Natural killer cell (primary cell): Measurements from ENCODE around the gene RUNX1. TPM values are rescaled to one million over a fixed set of nuclear protein-coding genes. Genes with fewer than 3 reads are reported as not detected.

Experiments used
- ATAC-seq, 3 donors: fragments of 150-1000 bp in 2 of 3; fragments of 200-7000 bp in 1 of 3; cut with Tn5 transposase; 1 replicate in 1 of 3; 2 replicates in 2 of 3; pipeline ENCODE4 v1.10.0; 2021; ENCODE audit warnings: mild to moderate bottlenecking in 2 of 3, moderate library complexity in 2 of 3
- DNase-seq, 2 donors: peaks; one replicate each; pipeline versions ENCODE4 v3.0.0 to v3.0.0-alpha.2; 2013 to 2021; ENCODE audit warnings: mixed read lengths in 1 of 2
- H3K27ac ChIP-seq: one replicate; pipeline ENCODE4 v1.5.1; 2013; ENCODE audit warnings: mild to moderate bottlenecking, low read length
- H3K27me3 ChIP-seq: one replicate; pipeline ENCODE4 v1.6.1; 2013; ENCODE audit warnings: low read length; ENCODE audit not compliant: control insufficient read depth, insufficient read depth
- H3K36me3 ChIP-seq: one replicate; pipeline ENCODE4 v1.6.1; 2013; ENCODE audit warnings: low read length; ENCODE audit not compliant: control insufficient read depth, insufficient read depth
- H3K4me1 ChIP-seq: one replicate; pipeline ENCODE4 v1.6.1; 2013; ENCODE audit warnings: low read length; ENCODE audit not compliant: control insufficient read depth, insufficient read depth
- H3K4me3 ChIP-seq: one replicate; pipeline ENCODE4 v1.5.1; 2013; ENCODE audit warnings: low read length
- H3K9me3 ChIP-seq: one replicate; pipeline ENCODE4 v1.6.1; 2013; ENCODE audit warnings: low read length; ENCODE audit not compliant: control insufficient read depth, insufficient read depth
- H3K27ac Mint-ChIP-seq, 2 donors: one replicate each; pipeline ENCODE4 v1.8.0; 2022; ENCODE audit warnings: mild to moderate bottlenecking in 2 of 2, mixed read lengths in 2 of 2, moderate library complexity in 1 of 2
- H3K27me3 Mint-ChIP-seq, 2 donors: one replicate each; pipeline ENCODE4 v1.8.0; 2022; ENCODE audit warnings: low read depth in 2 of 2, mixed read lengths in 2 of 2
- H3K36me3 Mint-ChIP-seq: one replicate; pipeline ENCODE4 v1.8.0; 2022; ENCODE audit warnings: mixed read lengths
- H3K4me1 Mint-ChIP-seq, 2 donors: one replicate each; pipeline ENCODE4 v1.8.0; 2022; ENCODE audit warnings: mixed read lengths in 2 of 2
- H3K4me3 Mint-ChIP-seq: one replicate; pipeline ENCODE4 v1.8.0; 2022; ENCODE audit warnings: mild to moderate bottlenecking, moderate library complexity, mixed read lengths
- H3K9me3 Mint-ChIP-seq, 2 donors: one replicate each; pipeline ENCODE4 v1.8.0; 2022; ENCODE audit warnings: mixed read lengths in 2 of 2
- WGBS: methylation state at CpG from one replicate; pipeline ENCODE4 v1.1.7; 2013; ENCODE audit warnings: missing lambda C conversion rate; ENCODE audit not compliant: insufficient coverage; 5-methylcytosine and 5-hydroxymethylcytosine counted together
- intact Hi-C: fragments of 100-400 bp; cut with micrococcal nuclease; formaldehyde crosslinking; loops from one replicate; pipeline ENCODE4 v1.14.2; 2022
- total RNA-seq, 4 donors: library from RNA; stranded (reverse); fragments of 120-200 nt in 1 of 4; gene quantifications; one replicate each; pipeline versions ENCODE4 v1.2.3 to v1.2.4, GENCODE V29; 2013 to 2022
- TF ChIP-seq, protein P1 (sequence below): fragments of 200-600 bp; IDR thresholded peaks from one replicate; pipeline ENCODE4 v1.8.0; 2022; ENCODE audit warnings: antibody characterized with exemption

RUNX1 gene
- total RNA-seq, 3 donors from 2014 or later (not counting 1 experiment from before 2014, with no cell fraction given), result 62.1 to 171 (median 98.2) TPM

DNA sequence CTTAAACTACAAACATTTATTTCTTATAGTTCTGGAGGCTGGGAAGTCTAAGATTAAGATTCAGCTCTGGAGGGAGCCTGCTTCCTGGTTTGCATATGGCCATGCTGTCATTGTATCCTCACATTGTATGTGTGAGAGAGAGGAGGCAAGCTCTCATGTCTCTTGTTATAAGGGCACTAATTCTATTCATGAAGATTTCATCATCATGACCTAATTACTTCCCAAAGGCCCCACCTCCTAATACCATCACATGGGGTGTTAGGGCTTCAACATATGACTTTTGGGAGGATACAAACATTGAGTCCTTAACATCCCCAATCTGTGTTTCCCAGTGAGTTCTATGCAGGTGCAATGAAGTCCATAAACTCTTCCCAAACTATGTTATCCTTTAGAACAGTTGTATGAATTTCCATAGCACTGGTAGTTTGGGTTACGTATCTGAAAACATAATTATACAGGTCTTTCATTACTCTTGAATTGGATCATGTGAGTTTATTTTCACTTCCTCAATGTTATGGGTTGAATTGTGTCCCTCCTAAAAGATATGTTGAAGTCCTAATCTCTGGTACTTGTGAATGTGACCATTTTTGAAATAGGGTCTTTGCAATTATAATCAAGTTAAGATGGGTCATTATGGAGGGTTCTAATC lies 124.2 kb downstream of the RUNX1 start:
- peak in 1 of 3 donors; percentile 46 for ATAC-seq
- DNase-seq, result no peak
- no peaks in the 10 kb centered on the region for H3K9me3 ChIP-seq
- Mint-ChIP-seq H3K9me3 (no peaks in the 10 kb centered on the region), H3K36me3 (no peaks in the 10 kb centered on the region), H3K27ac (peak overlapping the region in 1 of 2 donors; percentile 56), H3K4me3 (no peak overlapping the region), H3K4me1 (peaks cover 64 to 70% of the 10 kb centered on the region in 2 donors), H3K27me3 (no peaks in the 10 kb centered on the region)
- H3K36me3 ChIP-seq, result no peaks in the 10 kb centered on the region
- H3K4me3 ChIP-seq, result no peak overlapping the region
- intact Hi-C loops, result no loop called here
- no peaks in the 10 kb centered on the region for H3K27me3 ChIP-seq
- WGBS, result no CpG with 5 or more reads among the region's 1 CpG
- H3K27ac ChIP-seq, result peak overlapping the region; percentile 28
- no peaks in the 10 kb centered on the region for H3K4me1 ChIP-seq
- TF ChIP-seq, protein P1, sequence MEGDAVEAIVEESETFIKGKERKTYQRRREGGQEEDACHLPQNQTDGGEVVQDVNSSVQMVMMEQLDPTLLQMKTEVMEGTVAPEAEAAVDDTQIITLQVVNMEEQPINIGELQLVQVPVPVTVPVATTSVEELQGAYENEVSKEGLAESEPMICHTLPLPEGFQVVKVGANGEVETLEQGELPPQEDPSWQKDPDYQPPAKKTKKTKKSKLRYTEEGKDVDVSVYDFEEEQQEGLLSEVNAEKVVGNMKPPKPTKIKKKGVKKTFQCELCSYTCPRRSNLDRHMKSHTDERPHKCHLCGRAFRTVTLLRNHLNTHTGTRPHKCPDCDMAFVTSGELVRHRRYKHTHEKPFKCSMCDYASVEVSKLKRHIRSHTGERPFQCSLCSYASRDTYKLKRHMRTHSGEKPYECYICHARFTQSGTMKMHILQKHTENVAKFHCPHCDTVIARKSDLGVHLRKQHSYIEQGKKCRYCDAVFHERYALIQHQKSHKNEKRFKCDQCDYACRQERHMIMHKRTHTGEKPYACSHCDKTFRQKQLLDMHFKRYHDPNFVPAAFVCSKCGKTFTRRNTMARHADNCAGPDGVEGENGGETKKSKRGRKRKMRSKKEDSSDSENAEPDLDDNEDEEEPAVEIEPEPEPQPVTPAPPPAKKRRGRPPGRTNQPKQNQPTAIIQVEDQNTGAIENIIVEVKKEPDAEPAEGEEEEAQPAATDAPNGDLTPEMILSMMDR, result no peak

GRCh38 chr21:34924194-34924593 lies 124.9 kb downstream of the RUNX1 start:
- H3K27ac ChIP-seq, result no peak overlapping the region
- intact Hi-C loops, result no loop called here
- no peaks in the 10 kb centered on the region for H3K9me3 ChIP-seq
- H3K36me3 ChIP-seq, result no peaks in the 10 kb centered on the region
- TF ChIP-seq, protein P1, result no peak
- DNase-seq (no peak), ATAC-seq (no peak)
- no peak overlapping the region for H3K4me3 ChIP-seq
- Mint-ChIP-seq H3K9me3 (no peaks in the 10 kb centered on the region), H3K27ac (peak overlapping the region in 1 of 2 donors; percentile 56), H3K4me3 (no peak overlapping the region), H3K36me3 (no peaks in the 10 kb centered on the region), H3K27me3 (no peaks in the 10 kb centered on the region), H3K4me1 (peaks cover 71 to 76% of the 10 kb centered on the region in 2 donors)
- H3K4me1 ChIP-seq, result no peaks in the 10 kb centered on the region
- 97% methylated on average over 3 of the region's 3 CpGs for WGBS
- H3K27me3 ChIP-seq, result no peaks in the 10 kb centered on the region

GRCh38 chr21:34923626-34924025 lies 125.5 kb downstream of the RUNX1 start:
- TF ChIP-seq, protein P1, result no peak
- H3K36me3 ChIP-seq, result no peaks in the 10 kb centered on the region
- H3K27ac Mint-ChIP-seq, result peak overlapping the region in 1 of 2 donors; percentile 56
- H3K9me3 ChIP-seq, result no peaks in the 10 kb centered on the region
- intact Hi-C loops, result no loop called here
- no peak overlapping the region for H3K4me3 ChIP-seq
- ATAC-seq (peak in 1 of 3 donors; percentile 4), DNase-seq (no peak)
- no peaks in the 10 kb centered on the region for H3K4me1 ChIP-seq
- no peak overlapping the region for H3K27ac ChIP-seq
- no peak overlapping the region for H3K4me3 Mint-ChIP-seq
- peaks cover 71 to 75% of the 10 kb centered on the region in 2 donors for H3K4me1 Mint-ChIP-seq
- no peaks in the 10 kb centered on the region for H3K27me3 Mint-ChIP-seq
- 99% methylated on average over 4 of the region's 4 CpGs for WGBS
- H3K9me3 Mint-ChIP-seq, result no peaks in the 10 kb centered on the region
- no peaks in the 10 kb centered on the region for H3K27me3 ChIP-seq
- H3K36me3 Mint-ChIP-seq, result no peaks in the 10 kb centered on the region

- no peaks in the 10 kb centered on the region for H3K36me3 Mint-ChIP-seq
- TF ChIP-seq, protein P1, result no peak
- no peaks in the 10 kb centered on the region for H3K27me3 Mint-ChIP-seq
- Histone ChIP-seq H3K27ac (no peak overlapping the region), H3K4me1 (no peaks in the 10 kb centered on the region), H3K4me3 (no peak overlapping the region), H3K9me3 (no peaks in the 10 kb centered on the region), H3K36me3 (no peaks in the 10 kb centered on the region), H3K27me3 (no peaks in the 10 kb centered on the region)
- intact Hi-C loops, result no loop called here
- ATAC-seq (peak in 2 of 3 donors; percentile 48 to 58), DNase-seq (peak in 1 of 2 donors; percentile 21)
- H3K4me1 Mint-ChIP-seq, result peaks cover 71 to 75% of the 10 kb centered on the region in 2 donors
- H3K27ac Mint-ChIP-seq, result peak overlapping the region in 1 of 2 donors; percentile 56
- H3K9me3 Mint-ChIP-seq, result no peaks in the 10 kb centered on the region
- no peak overlapping the region for H3K4me3 Mint-ChIP-seq
- WGBS, result 28% methylated on average over 4 of the region's 4 CpGs
These were observed 125.9 kb downstream of the RUNX1 start for GRCh38 chr21:34923202-34923601.
